ENCODE results near the gene SLC25A29.
A peak's percentile ranks its signal among the peaks of the same experiment; 100 is the strongest.
"Not testable (repeated sequence)": the region's sequence is repeated elsewhere in the genome, so short reads cannot be mapped to it uniquely, and the experiment has no call there.

SLC25A29 gene

DNA sequence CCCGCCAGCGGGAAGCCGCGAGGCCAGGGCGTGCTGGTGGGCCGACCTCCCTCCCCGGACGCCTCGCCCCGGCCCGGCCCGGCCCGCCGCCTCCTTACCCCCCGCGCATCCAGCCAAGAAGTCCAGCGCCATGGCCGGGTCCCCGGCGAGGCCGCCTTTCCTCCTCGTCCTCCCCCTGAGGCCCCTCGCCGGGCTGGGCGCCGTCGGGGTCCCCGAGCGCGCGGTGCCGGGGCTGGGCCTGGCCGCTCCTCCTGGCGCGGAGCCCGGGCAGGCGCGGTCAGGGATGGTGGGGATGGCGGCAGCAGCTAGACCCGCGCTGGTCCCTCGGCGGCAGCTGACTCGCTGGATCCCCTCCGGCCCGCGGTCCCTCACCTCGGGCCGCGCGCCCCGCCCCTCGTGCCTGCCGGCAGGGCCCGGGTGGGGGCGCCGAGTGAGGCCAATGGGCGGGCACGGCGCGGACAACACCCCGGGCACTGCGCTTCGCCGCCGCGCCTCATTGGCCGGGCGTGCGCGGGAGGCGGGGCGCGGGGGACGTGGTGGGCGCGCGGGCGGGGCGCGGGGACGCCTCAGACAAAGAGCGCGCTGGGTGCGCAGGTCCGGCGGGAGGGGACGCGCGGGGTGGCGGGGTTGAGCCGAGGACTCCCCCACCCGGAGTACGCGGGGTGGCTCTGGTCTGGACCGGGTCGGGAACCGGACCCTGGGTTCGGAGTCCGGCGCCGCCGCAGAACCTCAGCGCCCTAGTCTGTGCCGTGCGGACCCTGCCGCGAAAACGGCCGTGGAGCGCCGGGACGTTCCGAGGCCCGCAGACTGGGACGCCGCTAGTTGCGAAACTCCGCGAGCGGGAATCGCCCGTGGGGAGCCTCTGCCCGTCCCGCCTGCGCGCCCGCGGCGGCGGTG lies at the start of gene SLC25A29:
Gene SLC25A29 (minus strand): TSS at position 344 of the 897 bp plus-strand sequence. CDS start 212 bp downstream, at position 132.
- peak; percentile 97 for DNase-seq

DNA sequence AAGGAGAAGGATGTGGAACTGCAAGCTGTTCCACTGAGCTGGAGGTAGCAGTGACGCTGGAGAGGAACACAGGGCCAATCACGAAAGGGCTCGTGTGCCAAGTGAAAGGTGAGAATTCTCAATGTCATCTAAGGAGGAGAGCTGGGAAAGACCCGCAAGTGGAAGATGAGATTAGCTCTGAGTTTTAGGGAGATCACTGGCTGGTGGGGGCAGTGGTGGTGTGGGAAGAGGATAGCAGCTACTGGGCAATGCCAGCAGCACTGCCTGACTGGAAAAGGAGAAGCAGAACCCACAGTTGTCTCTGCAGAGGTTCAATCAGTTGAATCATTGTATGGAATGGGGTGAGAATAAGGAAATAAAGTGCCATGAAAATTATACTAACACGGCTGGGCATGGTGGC lies 44.7 kb upstream of the SLC25A29 start:
- no peak for DNase-seq

GRCh38 chr14:100350276-100350926 lies 44.2 kb upstream of the SLC25A29 start:
- DNase-seq, result peak; percentile 41

GRCh38 chr14:100348784-100349685 lies 42.8 kb upstream of the SLC25A29 start:
- no peak for DNase-seq

GRCh38 chr14:100348253-100348729 lies 42.0 kb upstream of the SLC25A29 start:
- no peak for DNase-seq

- no peak for DNase-seq
Measured at GRCh38 chr14:100346306-100347091, 40.3 kb upstream of the SLC25A29 start.

GRCh38 chr14:100345711-100346110 lies 39.5 kb upstream of the SLC25A29 start:
- DNase-seq, result no peak

DNA sequence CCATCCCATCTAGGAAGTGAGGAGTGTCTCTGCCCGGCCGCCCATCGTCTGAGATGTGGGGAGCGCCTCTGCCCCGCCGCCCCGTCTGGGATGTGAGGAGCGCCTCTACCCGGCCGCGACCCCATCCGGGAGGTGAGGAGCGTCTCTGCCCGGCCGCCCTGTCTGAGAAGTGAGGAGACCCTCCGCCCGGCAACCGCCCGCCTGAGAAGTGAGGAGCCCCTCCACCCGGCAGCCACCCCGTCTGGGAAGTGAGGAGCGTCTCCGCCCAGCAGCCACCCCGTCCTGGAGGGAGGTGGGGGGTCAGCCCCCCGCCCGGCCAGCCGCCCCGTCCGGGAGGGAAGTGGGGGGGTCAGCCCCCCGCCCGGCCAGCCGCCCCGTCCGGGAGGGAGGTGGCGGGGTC lies 38.4 kb upstream of the SLC25A29 start:
- not testable (repeated sequence) for DNase-seq

- DNase-seq, result not testable (repeated sequence)
Measured at GRCh38 chr14:100342826-100343225, 36.6 kb upstream of the SLC25A29 start.

- no peak for DNase-seq
Measured at GRCh38 chr14:100342195-100342594, 36.0 kb upstream of the SLC25A29 start.

DNA sequence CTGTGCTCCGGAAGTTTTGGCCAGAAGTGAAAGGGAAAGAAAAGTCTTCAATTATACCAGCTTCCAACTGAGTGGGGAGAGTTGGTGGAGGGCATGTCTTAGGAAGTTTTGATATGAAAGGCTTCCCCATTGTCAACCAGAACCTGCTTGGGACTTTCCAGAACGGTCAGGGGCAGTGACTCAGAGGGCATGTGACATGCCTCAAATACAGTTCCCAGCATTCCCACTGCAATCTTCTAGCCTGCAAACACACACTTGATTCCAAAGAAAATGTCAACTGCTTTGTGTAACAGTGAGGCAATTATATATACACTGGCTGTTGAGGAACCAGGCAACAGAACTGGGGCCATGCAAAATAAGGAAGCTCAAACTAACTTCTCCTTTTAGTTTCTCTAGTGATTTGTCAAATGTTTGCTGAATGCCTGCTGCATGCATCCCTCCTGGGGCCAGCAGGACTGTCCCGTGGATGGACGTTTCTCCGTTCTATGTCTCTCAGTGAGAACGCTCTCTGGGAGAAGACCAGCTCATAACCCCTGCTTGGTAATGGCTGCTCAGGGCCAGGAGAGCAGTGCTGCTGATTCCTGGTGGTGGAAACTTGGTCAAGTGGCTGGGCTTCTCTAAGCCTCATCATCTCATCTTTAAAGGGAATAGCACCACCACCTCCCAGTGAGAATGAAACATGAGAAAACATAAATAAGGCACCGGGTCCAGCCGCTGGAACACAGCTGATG lies 35.2 kb upstream of the SLC25A29 start:
- peak; percentile 76 for DNase-seq

- DNase-seq, result no peak
Measured at GRCh38 chr14:100340423-100340813, 34.2 kb upstream of the SLC25A29 start.

DNA sequence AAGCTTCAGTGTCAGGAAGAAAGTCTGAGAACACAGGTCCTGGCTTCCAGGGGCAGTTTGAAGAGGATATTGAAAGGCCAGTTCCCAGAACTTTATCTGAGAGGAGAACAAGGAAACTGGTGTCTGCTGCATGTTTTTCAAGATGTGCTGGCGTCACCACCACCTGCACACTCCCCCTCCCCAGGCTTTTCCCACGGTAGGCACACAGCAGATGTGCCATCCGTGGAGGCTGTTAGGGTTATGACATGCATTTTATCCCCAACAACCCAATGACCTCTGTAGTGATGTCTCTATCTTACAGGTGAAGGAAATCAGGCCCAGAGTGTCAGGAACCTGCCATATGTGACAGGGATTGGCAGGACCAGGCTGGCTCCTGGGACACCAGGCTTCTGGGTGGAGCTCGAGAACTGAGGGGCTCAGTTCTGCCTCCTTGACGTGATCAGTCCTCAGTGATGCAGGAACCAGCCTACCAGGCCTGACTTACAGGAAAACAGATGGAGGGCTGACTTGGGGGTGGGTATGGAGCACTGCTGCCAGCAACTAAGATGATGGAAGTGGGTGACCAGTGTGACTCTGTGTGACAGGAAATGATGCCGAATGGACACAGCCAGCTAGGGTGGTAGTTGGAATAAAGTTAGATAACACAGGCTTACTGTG lies 33.6 kb upstream of the SLC25A29 start:
- no peak for DNase-seq

- DNase-seq, result no peak
Measured at GRCh38 chr14:100336618-100337530, 30.6 kb upstream of the SLC25A29 start.

DNA sequence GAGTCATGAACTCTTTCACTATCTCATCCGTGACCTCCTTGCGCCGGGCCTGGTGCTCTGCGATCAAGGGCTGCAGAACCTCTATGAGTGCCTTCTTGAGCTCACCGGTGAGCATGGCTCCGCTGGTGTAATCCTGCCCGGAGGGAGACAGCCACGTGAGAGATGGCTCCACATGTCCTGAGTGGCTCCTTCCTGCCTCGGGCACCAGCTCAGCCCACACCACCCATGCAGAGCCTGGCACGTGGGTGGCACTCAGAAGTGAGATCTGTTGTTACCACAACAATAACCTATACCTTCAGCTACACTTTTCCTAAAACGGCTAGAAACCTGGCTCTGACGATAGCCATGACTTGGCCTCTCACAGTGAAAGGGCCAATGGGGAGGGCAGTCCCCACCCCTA lies 28.7 kb upstream of the SLC25A29 start:
- no peak for DNase-seq

- DNase-seq, result no peak
Measured at GRCh38 chr14:100333827-100334226, 27.6 kb upstream of the SLC25A29 start.

- DNase-seq, result no peak
Measured at GRCh38 chr14:100333311-100333710, 27.1 kb upstream of the SLC25A29 start.

DNA sequence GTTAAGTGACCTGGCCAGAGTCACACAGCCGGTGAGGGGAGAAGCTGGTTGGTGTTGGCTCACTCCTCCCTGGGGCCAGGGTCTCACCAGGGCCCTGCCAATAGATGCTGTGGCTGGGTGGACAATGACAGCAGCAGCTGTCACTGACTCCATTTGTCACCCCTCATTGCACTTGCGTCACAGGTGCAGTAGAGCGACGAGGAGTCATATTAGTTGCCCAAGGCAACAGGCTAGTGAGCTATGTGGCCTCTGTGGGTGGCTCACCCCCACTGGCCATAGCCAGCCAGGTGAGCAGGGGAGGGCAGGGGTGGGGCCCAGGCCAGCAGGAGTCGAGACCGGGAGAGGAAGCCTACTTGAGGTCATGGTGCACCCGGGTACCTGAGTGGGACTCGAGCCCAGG lies 26.6 kb upstream of the SLC25A29 start:
- DNase-seq, result no peak

- no peak for DNase-seq
Measured at GRCh38 chr14:100332071-100332639, 25.9 kb upstream of the SLC25A29 start.
